Tibial artery (tissue), 4 donors: Measurements from ENCODE around the gene INMT.

Experiments
- DNase-seq, 2 donors: peaks; one replicate each; pipeline ENCODE4 v3.0.0-alpha.2; 2019
- H3K27ac ChIP-seq, 2 donors: fragments of 200-600 bp; sonication (generic) in 1 of 2; 1 replicate in 1 of 2; 2 replicates in 1 of 2; pipeline ENCODE4 v1.5.1; 2018 to 2019; ENCODE audit warnings: mild to moderate bottlenecking in 1 of 2
- H3K27me3 ChIP-seq, 2 donors: fragments of 200-600 bp; sonication (generic) in 1 of 2; one replicate each; pipeline versions ENCODE4 v1.5.1 to v1.6.0; 2016 to 2019
- H3K36me3 ChIP-seq, 3 donors: fragments of 200-600 bp; sonication (generic) in 2 of 3; one replicate each; pipeline ENCODE4 v1.5.1; 2016 to 2019; ENCODE audit warnings: mild to moderate bottlenecking in 2 of 3
- H3K4me1 ChIP-seq, 4 donors: fragments of 200-600 bp; sonication (generic) in 2 of 4; 1 replicate in 3 of 4; 2 replicates in 1 of 4; pipeline ENCODE4 v1.5.1; 2016 to 2019
- H3K4me3 ChIP-seq, 2 donors: fragments of 200-600 bp; sonication (generic) in 1 of 2; 1 replicate in 1 of 2; 2 replicates in 1 of 2; pipeline ENCODE4 v1.5.1; 2018 to 2019; ENCODE audit warnings: mild to moderate bottlenecking in 2 of 2
- H3K9me3 ChIP-seq, 3 donors: fragments of 200-600 bp; sonication (generic) in 1 of 3; one replicate each; pipeline ENCODE4 v1.5.1; 2016 to 2019
- intact Hi-C: fragments of 100-400 bp; cut with DNase I; formaldehyde crosslinking; loops from one replicate; pipeline ENCODE4 v1.15.0; 2023; ENCODE audit warnings: low total_unique reads
- TF ChIP-seq, protein P1 (sequence below), 2 experiments: fragments of 200-600 bp in 1 of 2; fragments of 450-650 bp in 1 of 2; IDR thresholded peaks; one replicate each; pipeline ENCODE4 v1.5.1; 2017 to 2019; ENCODE audit warnings: antibody characterized with exemption in 2 of 2, mild to moderate bottlenecking in 1 of 2, moderate library complexity in 1 of 2

INMT gene

DNA sequence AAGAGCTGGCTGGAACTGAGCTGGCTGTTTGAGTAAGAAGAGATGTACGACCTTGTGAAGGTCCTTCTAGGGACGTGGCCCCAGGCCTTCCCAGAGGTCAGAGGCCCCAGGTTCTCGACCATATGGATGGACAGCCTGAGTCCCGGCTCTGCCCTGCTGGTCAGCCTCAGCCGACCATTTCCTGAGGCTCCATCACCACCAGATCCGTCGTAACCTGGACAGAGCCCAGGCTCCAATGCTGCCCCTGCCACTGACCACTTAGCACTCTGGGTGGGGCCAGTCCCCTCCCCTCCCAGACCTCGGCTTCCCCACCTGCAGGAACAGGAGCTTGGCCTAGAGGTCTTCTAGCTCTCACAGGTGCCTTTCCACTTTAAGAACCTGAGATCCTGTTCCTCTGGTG, 10.6 kb upstream of the INMT start:
- TF ChIP-seq, protein P1, sequence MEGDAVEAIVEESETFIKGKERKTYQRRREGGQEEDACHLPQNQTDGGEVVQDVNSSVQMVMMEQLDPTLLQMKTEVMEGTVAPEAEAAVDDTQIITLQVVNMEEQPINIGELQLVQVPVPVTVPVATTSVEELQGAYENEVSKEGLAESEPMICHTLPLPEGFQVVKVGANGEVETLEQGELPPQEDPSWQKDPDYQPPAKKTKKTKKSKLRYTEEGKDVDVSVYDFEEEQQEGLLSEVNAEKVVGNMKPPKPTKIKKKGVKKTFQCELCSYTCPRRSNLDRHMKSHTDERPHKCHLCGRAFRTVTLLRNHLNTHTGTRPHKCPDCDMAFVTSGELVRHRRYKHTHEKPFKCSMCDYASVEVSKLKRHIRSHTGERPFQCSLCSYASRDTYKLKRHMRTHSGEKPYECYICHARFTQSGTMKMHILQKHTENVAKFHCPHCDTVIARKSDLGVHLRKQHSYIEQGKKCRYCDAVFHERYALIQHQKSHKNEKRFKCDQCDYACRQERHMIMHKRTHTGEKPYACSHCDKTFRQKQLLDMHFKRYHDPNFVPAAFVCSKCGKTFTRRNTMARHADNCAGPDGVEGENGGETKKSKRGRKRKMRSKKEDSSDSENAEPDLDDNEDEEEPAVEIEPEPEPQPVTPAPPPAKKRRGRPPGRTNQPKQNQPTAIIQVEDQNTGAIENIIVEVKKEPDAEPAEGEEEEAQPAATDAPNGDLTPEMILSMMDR (IDR thresholded peaks at IDR 0.05) = no peak
- no peaks in the 10 kb centered on the region for H3K9me3 ChIP-seq
- H3K4me3 ChIP-seq = no peak overlapping the region
- no peak for DNase-seq
- H3K27ac ChIP-seq = no peak overlapping the region
- H3K27me3 ChIP-seq = no peaks in the 10 kb centered on the region
- peaks cover 0 to 8% (median 0%) of the 10 kb centered on the region in 4 donors for H3K4me1 ChIP-seq
- H3K36me3 ChIP-seq = no peaks in the 10 kb centered on the region
- intact Hi-C loops = loop anchor here (5.0 to 10.0 kb wide), 2 partner anchors 136 to 246 kb away; no protein-coding TSS in a partner anchor

- intact Hi-C loops = loop anchor here (5.0 to 10.0 kb wide), 2 partner anchors 139 to 244 kb away; no protein-coding TSS in a partner anchor
- TF ChIP-seq, protein P1 (IDR thresholded peaks at IDR 0.05) = no peak
- H3K4me1 ChIP-seq = peaks cover 0 to 8% (median 0%) of the 10 kb centered on the region in 4 donors
- H3K27ac ChIP-seq = no peak overlapping the region
- no peaks in the 10 kb centered on the region for H3K36me3 ChIP-seq
- no peak overlapping the region for H3K4me3 ChIP-seq
- no peaks in the 10 kb centered on the region for H3K27me3 ChIP-seq
- no peak for DNase-seq
- H3K9me3 ChIP-seq = no peaks in the 10 kb centered on the region
Observed at GRCh38 chr7:30743371-30744074, 8.4 kb upstream of the INMT start.

GRCh38 chr7:30744075-30744417, 7.9 kb upstream of the INMT start:
- DNase-seq = no peak
- Histone ChIP-seq H3K4me1 (peaks cover 0 to 8% (median 0%) of the 10 kb centered on the region in 4 donors), H3K9me3 (no peaks in the 10 kb centered on the region), H3K27me3 (no peaks in the 10 kb centered on the region), H3K27ac (no peak overlapping the region), H3K4me3 (no peak overlapping the region), H3K36me3 (no peaks in the 10 kb centered on the region)
- intact Hi-C loops = loop anchor here (5.0 to 10.0 kb wide), 2 partner anchors 139 to 243 kb away; no protein-coding TSS in a partner anchor
- TF ChIP-seq, protein P1 (IDR thresholded peaks at IDR 0.05) = no peak

DNA sequence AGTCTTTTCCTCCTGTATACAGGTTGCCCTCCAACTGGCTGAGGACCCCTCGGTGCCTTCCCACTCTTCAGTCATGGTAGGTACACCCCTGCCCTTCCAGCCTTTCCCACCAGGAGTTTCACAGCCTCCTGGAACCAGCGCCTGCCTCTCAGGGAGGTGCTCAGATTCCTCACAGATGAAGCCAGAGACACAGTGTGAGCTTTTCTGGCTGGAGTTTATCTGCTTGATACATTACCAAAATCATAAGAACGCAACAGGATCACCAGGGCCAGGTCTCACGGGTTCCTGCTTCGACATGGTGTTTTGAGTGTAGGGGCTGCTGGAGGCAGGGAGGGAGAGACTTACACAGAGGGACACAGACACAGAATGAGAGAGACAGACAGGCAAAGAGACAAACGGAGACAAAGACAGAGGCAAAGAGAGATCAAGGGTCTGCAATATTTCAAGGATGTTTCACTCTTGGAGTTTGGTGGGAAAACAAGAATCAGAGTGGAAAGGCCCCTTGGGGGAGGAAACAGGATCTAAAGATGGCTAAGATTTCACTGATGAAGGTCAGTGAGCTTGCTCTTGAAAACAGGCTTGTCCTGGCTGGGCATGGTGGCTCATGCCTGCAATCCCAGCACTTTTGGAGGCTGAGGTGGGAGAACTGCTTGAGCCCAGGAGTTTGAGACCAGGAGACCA, 6.5 kb upstream of the INMT start:
- no peaks in the 10 kb centered on the region for H3K9me3 ChIP-seq
- DNase-seq = no peak
- no peak overlapping the region for H3K4me3 ChIP-seq
- peaks cover 0 to 11% (median 4%) of the 10 kb centered on the region in 4 donors for H3K4me1 ChIP-seq
- H3K36me3 ChIP-seq = no peaks in the 10 kb centered on the region
- no peaks in the 10 kb centered on the region for H3K27me3 ChIP-seq
- intact Hi-C loops = loop anchor here (10.0 kb wide), 1 partner anchor 141 kb away; no protein-coding TSS in a partner anchor
- TF ChIP-seq, protein P1 (IDR thresholded peaks at IDR 0.05) = no peak
- H3K27ac ChIP-seq = no peak overlapping the region

- Histone ChIP-seq H3K4me1 (peaks cover 0 to 48% (median 25%) of the 10 kb centered on the region in 4 donors), H3K27ac (peak overlapping the region; percentile 84 to 88), H3K9me3 (no peaks in the 10 kb centered on the region), H3K27me3 (no peaks in the 10 kb centered on the region), H3K4me3 (no peak overlapping the region), H3K36me3 (peaks cover 0 to 6% (median 0%) of the 10 kb centered on the region in 3 donors)
- DNase-seq = no peak
- intact Hi-C loops = loop anchor here (5.0 kb wide), 1 partner anchor 172 kb away; no protein-coding TSS in a partner anchor
- TF ChIP-seq, protein P1 (IDR thresholded peaks at IDR 0.05) = no peak
Observed at GRCh38 chr7:30750010-30750409, 1.9 kb upstream of the INMT start.
